IPS-18c (cell line): ENCODE results near the gene IL4I1.

Experiments
- H3K4me3 ChIP-seq: 2 replicates; pipeline ENCODE4 v1.7.0; 2013; ENCODE audit warnings: low read depth, mild to moderate bottlenecking, low read length, moderate library complexity; ENCODE audit not compliant: insufficient read depth
- H3K9me3 ChIP-seq: one replicate; pipeline ENCODE4 v1.6.1; 2013; ENCODE audit warnings: mild to moderate bottlenecking, low read length, moderate library complexity; ENCODE audit not compliant: control insufficient read depth, insufficient read depth

The IL4I1 gene

DNA sequence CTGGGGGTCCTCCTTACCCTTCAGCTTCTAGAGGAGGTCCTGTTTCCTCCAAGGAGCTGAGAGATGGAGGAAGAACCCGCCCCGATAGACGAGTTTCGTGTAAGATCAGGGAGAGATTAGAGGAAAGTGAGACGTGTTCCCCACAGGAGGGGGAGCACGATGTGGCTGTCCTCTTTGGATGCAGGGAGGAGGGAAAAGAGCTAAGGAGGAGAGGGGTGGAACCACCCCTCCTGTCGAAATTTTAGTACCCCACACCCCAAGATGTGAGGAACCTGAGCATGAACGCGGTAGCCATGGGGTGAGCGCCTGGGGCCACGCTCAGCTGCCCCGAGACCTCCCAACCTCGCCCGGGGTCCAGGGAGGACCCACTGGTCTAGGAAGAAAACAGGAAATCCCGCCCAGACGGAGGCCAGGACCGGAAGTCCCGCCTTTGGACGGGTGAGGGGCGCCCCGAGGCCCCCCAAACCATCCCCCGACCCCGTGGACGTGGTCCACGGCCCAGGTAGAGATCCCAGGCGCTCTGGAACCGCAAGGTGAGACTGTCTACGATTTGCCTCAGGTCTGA lies 20.7 kb downstream of the IL4I1 start:
- no peaks in the 10 kb centered on the region for H3K9me3 ChIP-seq
- H3K4me3 ChIP-seq: peak overlapping the region; percentile 99

DNA sequence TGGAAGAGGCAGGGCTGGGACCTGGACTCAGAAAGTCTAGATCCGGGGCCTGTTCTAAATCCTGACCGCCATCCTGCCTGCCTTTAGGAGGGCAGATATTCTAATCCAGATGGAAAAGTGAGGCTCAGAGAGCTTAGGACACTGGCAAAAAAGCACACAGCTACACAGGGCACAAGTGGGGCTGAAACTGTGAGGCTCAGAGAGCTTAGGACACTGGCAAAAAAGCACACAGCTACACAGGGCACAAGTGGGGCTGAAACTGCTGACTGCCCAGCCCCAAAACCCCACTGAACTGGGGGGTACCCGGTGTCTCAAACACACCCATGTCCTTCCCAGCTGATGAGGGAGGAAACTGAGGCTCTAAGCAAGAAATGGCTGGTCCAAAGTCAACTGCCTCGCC lies 21.5 kb downstream of the IL4I1 start:
- H3K4me3 ChIP-seq: peak overlapping the region; percentile 99
- no peaks in the 10 kb centered on the region for H3K9me3 ChIP-seq

DNA sequence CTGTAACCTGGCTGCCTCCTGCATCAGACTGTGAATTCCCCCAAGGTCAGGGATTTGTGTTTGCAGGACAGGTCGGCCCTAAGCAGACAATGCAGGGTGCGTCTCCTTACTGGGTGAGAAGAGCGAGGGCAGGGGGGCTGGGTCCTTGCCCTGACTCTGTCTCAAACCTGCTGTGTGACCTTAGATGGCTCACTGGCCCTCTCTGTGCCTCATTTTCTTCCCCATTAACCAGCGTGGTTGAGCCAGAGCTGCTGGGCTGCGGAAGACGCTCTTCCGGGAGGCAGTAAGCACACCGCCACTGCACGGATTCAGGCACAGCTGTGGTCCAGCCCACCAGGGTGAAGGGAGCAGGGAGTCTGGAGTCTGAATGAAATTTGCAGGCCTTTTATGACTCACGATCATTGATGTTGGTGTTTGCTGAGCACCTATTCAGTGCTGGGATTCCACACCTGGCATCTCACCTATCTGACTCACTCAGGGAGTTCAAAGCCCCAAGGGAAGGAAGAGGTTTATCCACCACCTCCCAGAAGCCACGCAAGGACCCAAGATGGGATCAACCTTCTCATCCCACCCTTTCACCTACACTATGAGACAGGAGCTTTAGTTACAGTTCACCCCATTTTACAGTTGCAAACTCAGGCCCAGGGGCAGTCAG lies 22.1 kb downstream of the IL4I1 start:
- Histone ChIP-seq H3K4me3 (no peak overlapping the region; the same call in none of the 2 replicates), H3K9me3 (no peaks in the 10 kb centered on the region)

DNA sequence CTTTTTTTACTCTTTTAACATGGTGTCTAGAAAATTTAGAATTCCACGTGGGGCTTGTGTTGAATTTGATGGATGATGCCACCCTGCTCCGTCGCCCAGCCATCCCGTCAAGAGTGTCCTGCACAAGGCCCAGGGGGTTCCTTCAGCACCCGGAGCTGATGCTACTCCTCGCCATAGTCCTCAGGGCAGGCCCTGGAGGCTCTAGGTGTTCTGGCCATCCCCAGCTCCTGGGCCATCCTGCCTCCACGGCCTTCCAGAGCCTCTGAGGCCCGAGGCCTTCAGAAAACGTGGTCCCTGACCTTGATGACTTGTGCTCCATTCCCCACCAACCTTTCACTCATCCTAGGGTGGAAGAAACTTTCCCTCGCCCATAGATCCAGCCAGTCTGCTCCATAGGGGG lies 22.9 kb downstream of the IL4I1 start:
- Histone ChIP-seq H3K4me3 (no peak overlapping the region), H3K9me3 (no peaks in the 10 kb centered on the region)

DNA sequence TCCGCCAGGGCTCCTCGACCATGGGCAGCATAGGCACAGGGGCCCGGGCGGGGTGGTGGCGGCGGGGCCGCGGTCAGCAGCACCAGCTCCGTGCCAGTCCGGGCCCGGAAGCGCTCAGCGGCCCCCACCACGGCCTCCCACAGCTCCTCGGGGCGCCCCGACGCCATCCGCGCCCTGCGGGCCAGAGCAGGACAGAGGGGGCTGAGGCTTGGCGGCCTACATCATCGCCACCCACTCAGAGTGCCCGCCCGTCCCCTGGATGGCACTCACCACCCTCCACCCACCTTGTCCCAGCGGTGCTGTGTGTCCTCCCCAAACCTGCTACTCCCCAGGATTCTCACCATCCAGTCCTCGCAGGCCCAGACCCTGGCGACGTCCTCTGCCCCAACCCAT lies 23.6 kb downstream of the IL4I1 start:
- Histone ChIP-seq H3K4me3 (no peak overlapping the region), H3K9me3 (peaks cover 2% of the 10 kb centered on the region)

DNA sequence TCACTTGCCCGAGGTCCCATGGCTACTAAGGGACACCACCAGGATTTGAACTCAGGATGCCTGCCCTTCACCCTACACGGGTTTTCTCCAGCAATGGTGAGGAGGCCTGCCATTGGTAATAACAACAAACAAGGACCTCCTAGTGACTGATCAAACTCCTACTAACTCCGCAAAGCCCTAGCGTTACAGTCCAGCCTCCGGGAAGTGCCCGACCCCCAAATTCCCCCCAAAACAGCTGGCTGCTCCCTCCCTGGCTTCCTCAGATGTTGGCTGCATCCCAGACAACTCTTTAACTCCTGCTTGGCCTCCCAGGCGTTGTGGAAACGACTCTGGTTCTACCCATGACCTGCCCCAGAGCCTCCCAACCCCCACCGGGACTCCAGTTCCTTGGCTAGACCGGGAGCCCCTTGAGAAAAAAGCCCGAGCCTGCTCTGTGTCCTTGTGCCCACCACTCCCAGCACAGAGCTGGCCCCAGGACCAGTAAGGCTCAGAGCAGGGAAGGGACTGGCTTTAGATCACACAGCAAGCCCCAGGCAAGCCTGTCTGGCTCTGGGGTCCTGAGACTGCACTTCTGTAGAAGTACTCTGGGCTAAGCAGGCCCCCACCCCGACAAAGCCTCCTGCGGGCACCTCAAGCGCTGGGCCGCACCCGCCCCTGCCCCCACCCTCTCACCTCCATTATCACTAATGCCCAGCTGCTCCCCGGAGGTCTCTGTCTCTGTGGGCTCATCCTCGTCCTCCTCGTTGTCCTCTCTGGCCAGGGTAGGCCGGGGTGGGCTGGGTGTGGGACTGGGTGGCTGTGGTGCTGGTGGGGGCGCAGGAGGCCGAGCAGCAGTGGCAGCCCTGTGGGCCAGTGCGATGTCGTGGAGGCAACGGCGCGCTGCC lies 24.2 kb downstream of the IL4I1 start:
- Histone ChIP-seq H3K4me3 (no peak overlapping the region), H3K9me3 (peaks cover 2% of the 10 kb centered on the region)

DNA sequence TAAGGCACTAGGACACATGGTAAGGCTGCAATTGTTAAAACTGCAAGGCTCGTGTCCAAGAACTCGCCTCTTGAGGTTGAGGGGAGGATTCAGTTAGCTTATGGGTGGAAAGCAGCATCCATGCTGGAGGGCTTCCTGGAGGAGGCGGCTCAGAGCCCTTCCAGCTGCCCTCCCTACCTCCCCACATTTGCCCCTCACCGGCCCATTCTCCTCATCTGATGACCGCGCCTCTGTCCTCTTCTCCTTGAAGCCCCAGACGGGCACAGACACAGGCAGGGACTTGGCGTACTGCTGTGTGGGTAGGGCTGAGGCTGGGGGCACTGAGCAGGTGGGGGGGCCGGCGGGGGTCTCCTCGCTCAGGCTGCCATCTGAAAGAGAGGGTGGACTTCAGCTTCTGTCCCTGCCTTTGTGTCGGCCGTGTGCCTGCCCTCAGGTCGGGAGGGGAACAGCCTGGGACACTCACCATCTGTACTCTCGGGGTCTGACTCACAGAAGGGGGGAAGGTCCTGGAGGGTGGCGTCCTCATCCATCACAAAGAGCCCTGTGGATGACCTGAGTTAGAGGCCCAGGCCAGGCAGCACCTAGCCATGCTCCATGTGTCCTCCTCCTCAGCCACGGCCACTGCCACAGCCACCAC lies 25.2 kb downstream of the IL4I1 start:
- peaks cover 2% of the 10 kb centered on the region for H3K9me3 ChIP-seq

DNA sequence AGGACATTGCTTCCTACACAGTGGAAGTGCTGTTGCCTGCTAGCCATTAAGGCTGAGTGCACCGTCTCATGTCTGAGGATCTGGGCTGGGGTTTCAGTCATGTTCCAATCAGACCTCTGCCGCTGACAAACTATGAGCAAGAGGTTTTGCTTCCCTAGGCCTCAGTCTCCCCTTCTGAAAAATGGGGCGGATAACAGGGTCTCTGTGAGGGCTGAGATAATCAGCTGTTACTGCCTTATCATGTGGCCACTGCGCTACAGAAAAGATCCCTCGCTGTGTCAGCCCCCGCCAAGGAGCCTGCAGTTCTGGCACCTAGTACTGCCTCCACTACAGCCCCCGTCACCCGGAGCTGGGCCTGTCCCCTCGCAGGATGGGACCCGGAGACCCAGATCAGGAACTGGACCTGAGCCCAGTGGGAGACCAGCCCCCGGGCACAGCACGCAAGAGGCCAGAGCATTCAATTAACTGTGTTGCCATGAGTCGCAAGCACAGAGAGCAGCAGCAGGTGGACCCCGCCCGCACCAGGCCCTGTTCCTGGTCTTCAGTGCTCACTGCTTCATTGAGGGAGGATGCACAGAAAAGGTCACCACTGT lies 26.3 kb downstream of the IL4I1 start:
- H3K4me3 ChIP-seq: peak overlapping the region; percentile 62

More for the DNA sequence above, 25.2 kb downstream of the IL4I1 start:
- H3K4me3 ChIP-seq: no peak overlapping the region

DNA sequence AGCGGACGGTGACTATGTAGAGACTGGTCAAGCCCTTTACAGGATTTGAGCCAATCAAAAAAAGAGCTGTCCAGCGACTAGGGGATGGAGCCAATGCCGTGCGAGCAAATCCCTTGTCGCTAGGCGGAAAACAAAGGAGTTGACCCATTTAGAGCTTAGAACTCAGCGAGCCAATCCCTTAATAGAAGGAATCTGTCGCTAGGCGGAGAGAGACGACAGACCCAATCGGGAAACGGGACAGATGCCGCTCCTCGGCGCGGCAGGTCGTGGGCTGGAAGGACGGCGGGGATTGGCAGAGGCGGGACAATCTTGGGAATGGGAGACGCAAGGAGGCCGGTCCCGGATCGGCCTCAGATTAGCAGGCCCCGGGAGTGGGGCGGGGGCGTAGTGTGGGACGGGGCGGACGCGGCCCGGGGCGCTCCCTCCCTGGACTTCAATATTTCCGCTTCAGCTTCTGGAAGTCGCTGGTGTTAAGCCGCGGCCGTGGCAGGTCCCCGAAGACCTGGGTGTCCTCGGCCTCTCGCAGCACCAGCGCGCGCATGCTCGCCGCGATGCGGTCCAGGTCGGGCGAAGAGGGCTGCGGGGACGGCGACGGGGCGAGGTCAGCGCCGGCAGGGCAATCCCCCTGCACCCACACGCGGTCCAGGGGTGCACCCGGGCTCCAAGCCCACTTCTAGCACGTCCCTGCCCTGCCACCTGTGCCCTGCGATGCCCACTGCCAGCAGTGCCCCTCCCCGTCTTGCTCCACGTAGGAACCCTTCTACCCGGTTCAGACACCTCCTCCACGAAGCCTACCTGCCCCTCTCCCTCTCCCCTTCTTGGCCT lies 27.0 kb downstream of the IL4I1 start:
- Histone ChIP-seq H3K4me3 (peak overlapping the region; percentile 62), H3K9me3 (peaks cover 2% of the 10 kb centered on the region)

More for the DNA sequence above, 26.3 kb downstream of the IL4I1 start:
- peaks cover 2% of the 10 kb centered on the region for H3K9me3 ChIP-seq

DNA sequence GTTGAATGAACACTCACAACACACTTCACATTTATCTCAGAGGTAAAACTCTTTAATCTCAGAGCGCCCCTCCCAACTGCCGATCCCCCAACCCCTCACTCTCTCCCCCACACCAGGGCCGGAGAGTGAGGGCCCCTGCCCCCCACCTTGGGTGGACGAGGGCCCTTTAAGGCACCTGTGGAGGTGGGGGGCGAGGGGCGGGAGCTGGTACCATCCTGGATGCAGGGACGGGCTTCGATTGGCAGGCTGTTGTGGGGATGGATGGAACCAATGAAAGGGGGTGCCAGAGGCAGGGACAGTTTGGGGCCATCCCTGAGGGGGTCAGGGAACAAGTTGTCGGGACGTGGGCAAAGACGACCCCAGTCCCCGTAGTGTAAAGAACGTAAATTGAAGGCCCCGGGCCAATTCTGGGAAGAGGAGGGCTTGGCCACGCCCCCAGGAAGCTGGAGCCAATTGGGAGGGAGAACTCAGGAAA lies 27.6 kb downstream of the IL4I1 start:
- Histone ChIP-seq H3K4me3 (peak overlapping the region; percentile 46; the same call in 1 of the 2 replicates), H3K9me3 (peaks cover 2% of the 10 kb centered on the region)

DNA sequence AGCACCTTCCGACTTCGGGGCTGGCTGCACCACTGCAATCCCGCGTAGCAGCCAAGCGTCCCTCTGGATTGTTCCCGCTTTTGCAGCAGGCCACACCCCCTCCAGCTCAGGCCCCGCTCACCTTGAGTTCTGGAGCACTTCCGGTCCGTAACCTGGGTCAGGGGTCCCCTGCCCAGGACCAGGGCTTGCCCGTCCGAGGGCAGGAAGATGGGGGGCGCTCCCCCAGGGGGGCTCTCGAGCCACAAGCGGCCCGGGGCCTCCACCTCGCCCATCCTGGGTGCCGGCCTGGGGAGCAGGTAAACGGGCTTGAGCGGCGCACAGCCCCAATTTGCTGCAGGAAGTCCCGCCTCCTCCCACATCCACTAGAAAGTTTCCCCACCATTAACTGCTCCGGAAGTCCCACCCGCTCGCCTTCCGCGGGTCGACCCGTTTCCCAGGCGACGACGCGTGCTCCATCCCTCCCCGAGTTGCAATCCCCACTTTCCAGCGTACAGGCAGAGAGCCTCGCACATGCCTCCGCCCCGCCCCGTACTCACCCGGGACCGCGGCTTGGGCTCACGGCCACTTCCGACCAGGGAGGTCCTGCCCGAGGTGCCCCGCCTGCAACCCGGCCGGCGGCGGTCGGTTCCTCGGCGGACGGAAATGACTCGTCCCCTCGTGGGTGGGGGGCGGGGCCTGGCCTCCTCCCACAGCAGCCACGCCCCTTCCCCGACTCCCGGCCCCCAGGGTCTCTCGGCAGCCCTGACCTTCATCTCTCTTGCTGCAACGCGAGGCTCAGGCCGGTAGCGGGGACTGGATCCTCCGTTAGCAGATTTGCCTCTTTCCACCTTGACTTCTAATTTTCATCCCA lies 29.5 kb downstream of the IL4I1 start, which contains the start of gene PNKP:
TSS of gene PNKP (minus strand) at position 644 of the 850 bp plus-strand sequence. CDS start at position 272, 372 bp downstream.
- peak within 1 kb of the TSS; percentile 99 for H3K4me3 ChIP-seq
- H3K9me3 ChIP-seq: peaks cover 2% of the 10 kb centered on the region

DNA sequence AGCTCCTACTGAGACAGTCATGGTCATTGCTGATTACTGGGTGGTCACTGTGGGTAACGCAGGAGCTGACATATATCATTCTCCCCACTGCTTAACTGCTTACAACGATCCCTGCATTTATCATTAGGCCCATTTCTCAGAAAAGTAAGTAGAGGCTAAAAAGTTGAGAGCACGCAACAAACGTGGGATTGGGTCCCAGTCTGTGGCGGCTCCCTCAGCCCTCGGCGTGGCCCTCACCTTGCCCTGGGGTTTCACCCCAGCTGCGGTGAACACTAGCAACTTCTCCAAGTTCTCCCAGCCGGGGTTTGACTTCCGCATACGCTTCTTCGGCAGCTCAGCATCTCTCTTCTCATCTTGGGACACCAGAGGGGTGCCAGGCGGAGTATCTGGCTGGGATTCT lies 31.8 kb downstream of the IL4I1 start:
- Histone ChIP-seq H3K9me3 (peaks cover 2% of the 10 kb centered on the region), H3K4me3 (0 out of 2 replicates have a peak overlapping the region, but pooled peaks have one; percentile 15)

DNA sequence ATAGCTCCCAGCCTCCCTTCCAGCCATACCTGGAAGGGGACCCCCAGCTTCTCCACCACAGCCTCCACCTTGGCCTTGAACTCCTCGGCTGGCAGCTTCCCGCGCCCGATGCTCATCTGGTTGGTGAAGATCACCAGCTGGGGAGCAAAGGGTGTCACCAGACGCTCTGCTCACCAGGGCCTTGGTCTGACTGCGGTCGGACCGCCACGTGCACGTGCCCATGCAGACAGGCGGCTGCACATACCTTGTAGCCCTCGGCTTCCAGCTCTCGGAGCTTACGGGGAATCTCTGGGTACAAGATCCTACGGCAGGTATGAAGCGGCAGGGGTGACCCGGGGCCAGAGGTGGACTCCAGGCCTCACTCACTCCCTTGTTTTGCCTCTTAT lies 32.8 kb downstream of the IL4I1 start:
- H3K4me3 ChIP-seq: no peak overlapping the region
- H3K9me3 ChIP-seq: peaks cover 2% of the 10 kb centered on the region

DNA sequence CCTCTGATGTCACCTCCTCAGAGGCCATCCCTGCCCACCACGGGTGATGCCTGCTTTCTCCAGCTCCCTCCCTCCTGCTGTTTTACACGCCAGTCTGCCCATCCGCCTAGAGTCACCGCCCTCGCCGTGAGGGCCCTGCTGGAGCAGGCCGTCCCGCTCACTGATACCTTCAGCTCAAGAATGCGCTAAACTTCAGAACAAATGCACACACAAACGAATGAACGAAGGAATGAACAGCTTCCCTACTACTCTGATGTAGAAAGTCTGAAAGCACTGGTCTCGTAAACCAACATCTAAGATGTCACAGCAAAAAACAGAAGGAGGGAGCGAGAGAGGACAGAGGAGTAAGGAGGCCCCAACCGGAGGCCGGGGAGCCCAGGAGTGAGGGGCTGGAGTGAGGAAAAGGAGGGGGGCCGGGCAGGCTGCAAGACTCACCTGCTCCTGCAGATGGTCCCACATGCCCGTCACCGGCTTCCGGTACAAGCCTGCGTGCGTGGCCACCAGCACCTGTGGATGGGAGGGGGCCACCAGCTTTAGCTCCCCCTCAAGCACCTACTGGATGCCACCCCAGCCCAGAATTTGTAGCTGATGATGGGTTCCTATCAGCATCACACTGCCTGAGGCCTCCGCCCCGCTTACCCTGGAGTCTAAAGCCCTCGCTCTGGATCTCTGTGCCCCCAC lies 33.3 kb downstream of the IL4I1 start:
- Histone ChIP-seq H3K4me3 (no peak overlapping the region), H3K9me3 (peaks cover 2% of the 10 kb centered on the region)
